KMS-11 (cell line): ENCODE data around the gene SET.

Experiments used
- H2AFZ ChIP-seq: fragments of 200-600 bp; sonication (generic); 2 replicates; pipeline ENCODE4 v1.6.1; 2016; ENCODE audit warnings: antibody characterized with exemption, mixed run types, low read depth
- H3K27ac ChIP-seq: fragments of 200-600 bp; sonication (generic); 2 replicates; pipeline ENCODE4 v1.6.1; 2016; ENCODE audit warnings: mild to moderate bottlenecking, mixed run types
- H3K27me3 ChIP-seq: fragments of 200-600 bp; sonication (generic); 2 replicates; pipeline ENCODE4 v1.6.1; 2017; ENCODE audit warnings: mild to moderate bottlenecking, low read depth, mixed run types, moderate library complexity; ENCODE audit not compliant: insufficient read depth
- H3K36me3 ChIP-seq: fragments of 200-600 bp; sonication (generic); 2 replicates; pipeline ENCODE4 v1.6.1; 2017; ENCODE audit warnings: mild to moderate bottlenecking, mixed run types; ENCODE audit not compliant: insufficient read depth
- H3K4me1 ChIP-seq: fragments of 200-600 bp; sonication (generic); 2 replicates; pipeline ENCODE4 v1.6.1; 2016; ENCODE audit warnings: mild to moderate bottlenecking, low read depth, mixed run types; ENCODE audit not compliant: poor library complexity, severe bottlenecking
- H3K4me2 ChIP-seq: fragments of 200-600 bp; sonication (generic); 2 replicates; pipeline ENCODE4 v1.7.0; 2016; ENCODE audit warnings: mild to moderate bottlenecking, mixed run types
- H3K4me3 ChIP-seq: fragments of 200-600 bp; sonication (generic); IDR thresholded peaks from 2 replicates; pipeline ENCODE4 v1.6.1; 2017; ENCODE audit warnings: low read depth, low read length, mixed read lengths; ENCODE audit not compliant: insufficient read depth
- H3K79me2 ChIP-seq: fragments of 200-600 bp; sonication (generic); 2 replicates; pipeline ENCODE4 v1.6.1; 2016; ENCODE audit warnings: low read depth, mixed run types; ENCODE audit not compliant: insufficient read depth
- H3K9ac ChIP-seq: fragments of 200-600 bp; sonication (generic); 2 replicates; pipeline ENCODE4 v1.6.1; 2016; ENCODE audit warnings: mild to moderate bottlenecking, mixed run types
- H4K20me1 ChIP-seq: fragments of 200-600 bp; sonication (generic); 2 replicates; pipeline ENCODE4 v1.6.1; 2016; ENCODE audit warnings: mild to moderate bottlenecking, mixed run types; ENCODE audit not compliant: insufficient read depth
- CTCF ChIP-seq: fragments of 200-600 bp; sonication (generic); conservative IDR thresholded peaks from 2 replicates; pipeline ENCODE4 v1.6.1; 2017; ENCODE audit warnings: low read depth, mild to moderate bottlenecking, antibody characterized with exemption, low read length, moderate library complexity, mixed read lengths

Gene SET

GRCh38 chr9:128651798-128652197, 37.2 kb upstream of the SET start:
- H3K9ac ChIP-seq: no peak overlapping the region
- H3K27ac ChIP-seq: no peak overlapping the region
- H3K36me3 ChIP-seq: no peaks in the 10 kb centered on the region
- no peak overlapping the region for H3K4me3 ChIP-seq
- no peaks in the 10 kb centered on the region for H3K27me3 ChIP-seq
- H4K20me1 ChIP-seq: no peaks in the 10 kb centered on the region
- H2AFZ ChIP-seq: no peak overlapping the region
- no peaks in the 10 kb centered on the region for H3K79me2 ChIP-seq
- H3K4me2 ChIP-seq: no peak overlapping the region
- no peak for TF ChIP-seq CTCF
- H3K4me1 ChIP-seq: peaks cover 3% of the 10 kb centered on the region

DNA sequence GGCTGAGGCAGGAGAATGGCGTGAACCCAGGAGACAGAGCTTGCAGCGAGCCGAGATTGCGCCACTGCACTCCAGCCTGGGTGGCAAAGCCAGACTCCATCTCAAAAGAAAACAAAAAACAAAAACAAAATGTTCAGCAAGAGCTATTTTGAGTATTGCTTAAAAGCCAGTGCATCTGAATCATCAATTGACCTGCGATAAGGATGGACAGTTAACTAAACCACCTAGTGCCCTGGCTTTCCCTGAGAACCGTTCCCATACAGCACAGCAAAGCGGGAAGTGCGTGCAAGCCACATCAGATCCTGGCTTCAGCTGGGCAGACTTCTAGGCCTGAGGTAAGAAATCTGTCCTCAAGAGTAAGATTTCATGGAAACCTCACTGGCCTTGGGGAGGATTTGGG, 35.1 kb upstream of the SET start:
- H4K20me1 ChIP-seq: no peaks in the 10 kb centered on the region
- no peak overlapping the region for H2AFZ ChIP-seq
- no peak overlapping the region for H3K4me2 ChIP-seq
- H3K27ac ChIP-seq: no peak overlapping the region
- H3K36me3 ChIP-seq: no peaks in the 10 kb centered on the region
- TF ChIP-seq CTCF: no peak
- H3K9ac ChIP-seq: no peak overlapping the region
- H3K79me2 ChIP-seq: no peaks in the 10 kb centered on the region
- no peak overlapping the region for H3K4me3 ChIP-seq
- peaks cover 8% of the 10 kb centered on the region for H3K4me1 ChIP-seq
- no peaks in the 10 kb centered on the region for H3K27me3 ChIP-seq

DNA sequence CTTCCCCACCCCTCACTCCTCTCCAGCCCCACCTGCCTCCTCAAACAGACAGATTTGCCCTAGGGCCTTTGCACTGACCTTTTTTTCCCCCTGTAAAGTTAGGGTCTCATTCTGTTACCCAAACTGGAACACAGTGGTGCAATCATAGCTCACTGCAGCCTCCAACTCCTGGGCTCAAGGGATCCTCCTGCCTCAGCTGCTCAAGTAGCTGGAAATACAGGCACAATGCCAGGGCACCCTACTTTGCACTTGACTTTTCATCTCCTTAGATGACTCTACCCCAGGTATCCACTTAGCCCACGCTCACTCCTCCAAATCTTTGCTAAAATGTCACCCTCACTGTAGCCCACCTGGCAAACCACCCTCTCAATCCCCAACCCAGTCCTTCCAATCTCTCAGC, 34.5 kb upstream of the SET start:
- Histone ChIP-seq H3K27ac (no peak overlapping the region), H2AFZ (no peak overlapping the region), H3K9ac (no peak overlapping the region), H3K4me3 (no peak overlapping the region), H3K4me2 (no peak overlapping the region), H3K79me2 (no peaks in the 10 kb centered on the region), H3K27me3 (no peaks in the 10 kb centered on the region), H4K20me1 (no peaks in the 10 kb centered on the region), H3K36me3 (no peaks in the 10 kb centered on the region), H3K4me1 (peaks cover 8% of the 10 kb centered on the region)
- TF ChIP-seq CTCF: no peak

DNA sequence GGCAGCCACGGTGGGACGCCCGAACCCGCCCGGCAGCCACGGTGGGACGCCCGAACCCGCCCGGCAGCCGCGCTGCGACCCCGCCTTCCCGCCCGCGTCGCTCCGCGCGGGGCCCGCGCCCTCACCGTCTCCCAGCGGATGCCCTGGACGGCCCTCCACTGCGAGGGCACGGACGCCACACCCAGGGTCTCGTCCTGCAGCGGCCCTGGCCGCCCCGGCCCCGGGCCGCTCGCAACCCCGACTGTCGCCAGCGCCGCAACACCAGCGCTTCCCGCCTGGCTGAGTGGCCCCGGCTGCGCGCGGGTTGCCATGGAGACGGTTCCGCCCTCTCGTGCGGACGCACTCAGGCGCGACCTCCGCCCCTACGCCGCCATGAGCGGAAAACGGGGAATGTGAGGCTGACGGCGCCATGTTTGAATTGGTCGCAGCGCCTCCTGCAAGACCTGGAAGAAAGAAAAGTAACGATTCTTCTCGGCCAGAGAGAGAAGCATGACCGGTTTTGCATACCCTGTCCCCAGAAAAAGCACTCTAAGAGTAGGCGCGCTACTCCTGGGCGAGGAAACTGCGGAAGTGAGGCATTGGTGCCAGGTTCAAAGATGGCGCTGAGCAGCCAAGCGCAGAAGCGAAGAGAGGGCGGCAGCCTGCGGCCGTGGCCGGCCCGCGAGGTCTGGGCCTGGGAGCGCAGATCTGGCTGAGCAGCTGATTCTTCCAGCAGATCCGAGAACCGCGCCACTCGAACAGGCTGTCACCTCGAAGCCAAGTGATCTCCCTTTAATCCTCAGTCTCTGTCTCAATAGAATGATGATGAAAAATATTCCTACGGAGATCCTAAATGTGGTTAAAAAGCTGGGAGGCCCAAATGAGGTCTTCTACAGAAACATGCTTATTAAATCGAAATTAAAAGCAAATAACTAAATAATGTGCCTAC, 32.3 kb upstream of the SET start, which contains the start of gene DYNC2I2:
TSS of gene DYNC2I2 (minus strand) at position 432 of the 928 bp plus-strand sequence. CDS start at position 311, 121 bp downstream.
- peaks cover 8% of the 10 kb centered on the region for H3K4me1 ChIP-seq
- H3K4me2 ChIP-seq: peak within 1 kb of the TSS; percentile 72
- H3K27me3 ChIP-seq: no peaks in the 10 kb centered on the region
- H3K36me3 ChIP-seq: no peaks in the 10 kb centered on the region
- H4K20me1 ChIP-seq: no peaks in the 10 kb centered on the region
- peak within 1 kb of the TSS; percentile 90 for H2AFZ ChIP-seq
- H3K79me2 ChIP-seq: no peaks in the 10 kb centered on the region
- no peak for TF ChIP-seq CTCF
- peak within 1 kb of the TSS; percentile 100 for H3K27ac ChIP-seq
- peak within 1 kb of the TSS; percentile 100 for H3K9ac ChIP-seq
- no peak within 1 kb of the TSS for H3K4me3 ChIP-seq
